GM12878 (cell line): Measurements from ENCODE around the gene NLN. TPM values are rescaled to one million over a fixed set of nuclear protein-coding genes. Genes with fewer than 3 reads are reported as not detected.

ENCODE experiments used
- ATAC-seq: fragments of 200-7000 bp; cut with Tn5 transposase; 3 replicates; pipeline ENCODE4 v1.9.1; 2020; ENCODE audit warnings: mild to moderate bottlenecking, moderate library complexity
- BruUV-seq: library from RNA; stranded (reverse); fragments of 400-500 nt; replicated peaks from 2 replicates; lab custom pipeline; 2021; lab: Mats Ljungman, UMichigan
- CTCF ChIA-PET: fragments of 300-600 bp; sonication (Branson Sonifier 250); formaldehyde crosslinking; extraction: SDS; loops from one replicate; lab custom pipeline; 2021; ENCODE audit warnings: inconsistent platforms; lab: Yijun Ruan, JAX
- POLR2A ChIA-PET: fragments of 350-600 bp; formaldehyde crosslinking; extraction: SDS; loops from one replicate; lab custom pipeline; 2021; ENCODE audit warnings: inconsistent platforms; lab: Charles Lee
- RAD21 ChIA-PET: fragments of 300-600 bp; sonication (Branson Sonifier 250); formaldehyde crosslinking; loops from one replicate; lab custom pipeline; 2023; ENCODE audit warnings: antibody characterized with exemption; ENCODE audit not compliant: unreplicated experiment; lab: Charles Lee
- SMC1A ChIA-PET: fragments of 300-600 bp; sonication (Branson Sonifier 250); formaldehyde crosslinking; loops from one replicate; lab custom pipeline; 2023; ENCODE audit not compliant: unreplicated experiment, uncharacterized antibody; lab: Charles Lee
- DNase-seq: peaks from one replicate; pipeline ENCODE4 v3.0.0-alpha.2; 2011; ENCODE audit warnings: low read depth, low spot score
- FAIRE-seq: peaks from 3 replicates; lab custom pipeline; 2011; peaks lifted over from hg19 to GRCh38; lab: Jason Lieb, UNC
- H2AFZ ChIP-seq: 2 replicates; pipeline ENCODE4 v1.6.0; 2011; ENCODE audit warnings: low read depth, low read length, control low read depth; ENCODE audit not compliant: control insufficient read depth
- H3K27ac ChIP-seq: 2 replicates; pipeline ENCODE4 v1.5.1; 2011; ENCODE audit warnings: control low read depth; ENCODE audit not compliant: control insufficient read depth, insufficient read depth
- H3K27me3 ChIP-seq, 2 experiments: replicated peaks in 1 of 2; 2 replicates each; pipeline versions ENCODE4 v1.6.0 to v1.6.1; 2011; ENCODE audit warnings: low read length in 1 of 2; ENCODE audit not compliant: control insufficient read depth in 2 of 2, insufficient read depth in 2 of 2
- H3K36me3 ChIP-seq, 2 experiments: 2 replicates each; pipeline ENCODE4 v1.5.1; 2011; ENCODE audit warnings: low read length in 1 of 2; ENCODE audit not compliant: control insufficient read depth in 2 of 2, insufficient read depth in 2 of 2
- H3K4me1 ChIP-seq: 2 replicates; pipeline ENCODE4 v1.6.1; 2011; ENCODE audit warnings: mild to moderate bottlenecking, low read length, moderate library complexity, mixed read lengths; ENCODE audit not compliant: control insufficient read depth, insufficient read depth
- H3K4me2 ChIP-seq: 2 replicates; pipeline ENCODE4 v1.6.0; 2011; ENCODE audit warnings: control low read depth; ENCODE audit not compliant: control insufficient read depth, insufficient read depth
- H3K4me3 ChIP-seq: fragments of 200-600 bp; sonication (generic); 2 replicates; pipeline ENCODE4 v1.5.1; 2016
- H3K79me2 ChIP-seq: 2 replicates; pipeline ENCODE4 v1.6.0; 2011; ENCODE audit warnings: low read length; ENCODE audit not compliant: control insufficient read depth, insufficient read depth
- H3K9ac ChIP-seq: 2 replicates; pipeline ENCODE4 v1.8.0; 2011; ENCODE audit warnings: low read length, control low read depth, mixed read lengths; ENCODE audit not compliant: control insufficient read depth, insufficient read depth
- H3K9me3 ChIP-seq: replicated peaks from 3 replicates; pipeline ENCODE4 v1.5.1; 2011; ENCODE audit warnings: mild to moderate bottlenecking, low read length; ENCODE audit not compliant: control insufficient read depth, insufficient read depth
- H4K20me1 ChIP-seq: 2 replicates; pipeline ENCODE4 v1.6.0; 2011; ENCODE audit not compliant: control insufficient read depth, insufficient read depth
- BCL3 ChIP-seq: IDR thresholded peaks from 2 replicates; pipeline ENCODE4 v1.6.1; 2011; ENCODE audit warnings: borderline replicate concordance, low read depth, mild to moderate bottlenecking, moderate library complexity, low read length; ENCODE audit not compliant: insufficient read depth, poor library complexity, severe bottlenecking
- CBFB ChIP-seq: IDR thresholded peaks from 2 replicates; pipeline ENCODE4 v1.6.1; 2016; ENCODE audit warnings: antibody characterized with exemption, low read depth
- CBX5 ChIP-seq: sonication (generic); IDR thresholded peaks from 2 replicates; pipeline ENCODE4 v1.6.1; 2016; ENCODE audit warnings: low read depth, moderate library complexity, mild to moderate bottlenecking, inconsistent platforms
- CHD2 ChIP-seq: IDR thresholded peaks from 2 replicates; pipeline ENCODE4 v1.6.1; 2011; ENCODE audit warnings: low read depth, low read length, improper control_type of control experiment, borderline replicate concordance
- ESRRA ChIP-seq: IDR thresholded peaks from 2 replicates; pipeline ENCODE4 v1.6.1; 2012; ENCODE audit warnings: mild to moderate bottlenecking, low read length, improper control_type of control experiment
- GATAD2B ChIP-seq: fragments of 450-650 bp; conservative IDR thresholded peaks from 2 replicates; pipeline ENCODE4 v1.6.1; 2017; ENCODE audit warnings: low read depth, mild to moderate bottlenecking, moderate library complexity
- HDAC2 ChIP-seq: fragments of 200-600 bp; sonication (generic); IDR thresholded peaks from 2 replicates; pipeline ENCODE4 v1.6.1; 2017
- JUNB ChIP-seq: IDR thresholded peaks from 2 replicates; pipeline ENCODE4 v1.6.1; 2016; ENCODE audit warnings: antibody characterized with exemption, mild to moderate bottlenecking
- JUND ChIP-seq: IDR thresholded peaks from 2 replicates; pipeline ENCODE4 v1.6.1; 2012; ENCODE audit warnings: low read depth, mild to moderate bottlenecking, low read length, improper control_type of control experiment, moderate library complexity
- MAX ChIP-seq: IDR thresholded peaks from 2 replicates; pipeline ENCODE4 v1.6.1; 2012; ENCODE audit warnings: low read depth, low read length, improper control_type of control experiment
- NR2C1 ChIP-seq: fragments of 450-650 bp; IDR thresholded peaks from 2 replicates; pipeline ENCODE4 v1.6.1; 2017; ENCODE audit warnings: antibody characterized with exemption, mild to moderate bottlenecking, moderate library complexity
- RB1 ChIP-seq: fragments of 450-650 bp; formaldehyde crosslinking; IDR thresholded peaks from 2 replicates; pipeline ENCODE4 v1.6.1; 2017; ENCODE audit warnings: mild to moderate bottlenecking, borderline replicate concordance
- SIN3A ChIP-seq: IDR thresholded peaks from 2 replicates; pipeline ENCODE4 v1.6.1; 2012; ENCODE audit warnings: low read depth, low read length, improper control_type of control experiment
- SMAD1 ChIP-seq: fragments of 450-650 bp; IDR thresholded peaks from 2 replicates; pipeline ENCODE4 v1.6.1; 2018; ENCODE audit warnings: mild to moderate bottlenecking, low read depth; ENCODE audit not compliant: partially characterized antibody
- SUZ12 ChIP-seq: fragments of 200-600 bp; sonication (generic); IDR thresholded peaks from one replicate; pipeline ENCODE4 v1.6.1; 2018; ENCODE audit warnings: antibody characterized with exemption, mild to moderate bottlenecking; ENCODE audit not compliant: unreplicated experiment
- ZSCAN29 ChIP-seq: fragments of 450-650 bp; IDR thresholded peaks from 2 replicates; pipeline ENCODE4 v1.6.1; 2017; ENCODE audit warnings: mild to moderate bottlenecking, moderate library complexity
- WGBS: methylation state at CpG from one replicate; pipeline ENCODE4 v1.1.6; 2016; ENCODE audit warnings: low lambda C conversion rate; ENCODE audit not compliant: insufficient replicate concordance, insufficient coverage; ENCODE audit errors: missing lambda C conversion rate; 5-methylcytosine and 5-hydroxymethylcytosine counted together
- in situ Hi-C: fragments of 300-500 bp; cut with MboI; formaldehyde crosslinking; loops from 9 replicates; pipeline ENCODE4 v1.14.3; 2018; ENCODE audit warnings: mixed read lengths
- intact Hi-C: fragments of 100-400 bp; cut with micrococcal nuclease; formaldehyde crosslinking; loops from one replicate; pipeline ENCODE4 v1.14.2; 2022; ENCODE audit not compliant: unreplicated experiment
- polyA plus RNA-seq, 11 experiments: library from polyadenylated mRNA; depleted of rRNA in 4 of 11; unstranded in 6 of 11; stranded (reverse) in 5 of 11; fragments of >200 nt; fragmentation: Nextera tagmentation in 4 of 11; fragmentation: Illumina TruSeq in 1 of 11; extraction: Ambion mirVana in 4 of 11; extraction: Trizol in 1 of 11; gene quantifications; 1 replicate in 1 of 11; 2 replicates in 10 of 11; pipeline versions ENCODE4 v1.2.1 to v1.2.3, GENCODE V29; 2011 to 2016; ENCODE audit warnings: inconsistent platforms in 2 of 11, missing spikeins in 2 of 11, low read depth in 1 of 11
- total RNA-seq, 4 experiments: library from RNA; depleted of rRNA in 3 of 4; stranded (reverse); fragments of >200 nt in 3 of 4; fragmentation: Illumina TruSeq in 1 of 4; extraction: Trizol in 1 of 4; gene quantifications; 2 replicates each; pipeline versions ENCODE4 v1.2.1 to v1.2.3, GENCODE V29; 2013 to 2021

The NLN gene
- total and polyA plus RNA-seq, 10 of the 15 experiments (the other 5 are each of a cell fraction or from before 2014, with no cell fraction given), result 6.8 to 56.9 (median 33.3) TPM

- no peak overlapping the region for H3K27ac ChIP-seq
- intact Hi-C loops, result no loop called here
- no peak for TF ChIP-seq RB1
- no peak for TF ChIP-seq NR2C1
- TF ChIP-seq, all 136 proteins: peak for 0
- no peak overlapping the region for H3K4me3 ChIP-seq
- CTCF ChIA-PET, result interaction anchor here (0.8 to 1.6 kb wide), 3 partner anchors 14 to 58 kb away, joined by 3 to 4 read pairs (median 3); no protein-coding TSS in a partner anchor
- BruUV-seq, result no TSS peak
- no peaks in the 10 kb centered on the region for H4K20me1 ChIP-seq
- WGBS, result 100% methylated on average over 4 of the region's 4 CpGs
- no peak overlapping the region for H2AFZ ChIP-seq
- in situ Hi-C loops, result no loop called here
- H3K4me2 ChIP-seq, result no peak overlapping the region
- H3K79me2 ChIP-seq, result no peaks in the 10 kb centered on the region
- peaks cover 0 to 4% of the 10 kb centered on the region in 2 experiments; a peak in 1 of 4 replicates for H3K36me3 ChIP-seq
- H3K9ac ChIP-seq, result no peak overlapping the region
- POLR2A ChIA-PET, result no interaction called here
- RAD21 ChIA-PET, result interaction anchor here (0.9 to 1.5 kb wide), 2 partner anchors 10 to 106 kb away, joined by 3 to 4 read pairs; no protein-coding TSS in a partner anchor
- H3K27me3 ChIP-seq, result no peaks in the 10 kb centered on the region
- no peaks in the 10 kb centered on the region for H3K9me3 ChIP-seq
- SMC1A ChIA-PET, result interaction anchor here (1.0 to 2.4 kb wide), 5 partner anchors 18 to 109 kb away, joined by 3 to 9 read pairs (median 4); no protein-coding TSS in a partner anchor
- ATAC-seq (no peak), FAIRE-seq (no peak), DNase-seq (no peak)
- peaks cover 24% of the 10 kb centered on the region for H3K4me1 ChIP-seq
Observed at GRCh38 chr5:65818592-65818991, 96.6 kb downstream of the NLN start.

- in situ Hi-C loops, result no loop called here
- Histone ChIP-seq H3K4me2 (no peak overlapping the region), H4K20me1 (no peaks in the 10 kb centered on the region), H2AFZ (no peak overlapping the region), H3K79me2 (no peaks in the 10 kb centered on the region), H3K4me3 (no peak overlapping the region), H3K4me1 (peaks cover 32% of the 10 kb centered on the region), H3K9ac (no peak overlapping the region), H3K27me3 (no peaks in the 10 kb centered on the region), H3K27ac (peak overlapping the region; percentile 15; the same call in 1 of the 2 replicates), H3K9me3 (no peaks in the 10 kb centered on the region), H3K36me3 (peaks cover 0 to 5% of the 10 kb centered on the region in 2 experiments; a peak in 1 of 4 replicates)
- SMC1A ChIA-PET, result interaction anchor here (0.6 to 2.4 kb wide), 12 partner anchors 8 to 310 kb away, joined by 3 to 9 read pairs (median 4); no protein-coding TSS in a partner anchor
- ATAC-seq (no peak), FAIRE-seq (no peak), DNase-seq (no peak)
- BruUV-seq, result no TSS peak
- POLR2A ChIA-PET, result no interaction called here
- WGBS, result 60% methylated on average over 3 of the region's 3 CpGs
- CTCF ChIA-PET, result interaction anchor here (0.8 to 1.6 kb wide), 7 partner anchors 13 to 77 kb away, joined by 3 to 4 read pairs (median 3); no protein-coding TSS in a partner anchor
- intact Hi-C loops, result no loop called here
- RAD21 ChIA-PET, result interaction anchor here (0.9 to 1.5 kb wide), 2 partner anchors 11 to 105 kb away, joined by 3 to 4 read pairs; no protein-coding TSS in a partner anchor
- TF ChIP-seq BCL3 (no peak), ZSCAN29 (no peak), SIN3A (no peak), GATAD2B (no peak), HDAC2 (no peak), SMAD1 (no peak), CHD2 (no peak), SUZ12 (no peak), CBX5 (no peak), ESRRA (no peak), CBFB (no peak), JUND (no peak), MAX (no peak), JUNB (no peak)
Observed at GRCh38 chr5:65819215-65819904, 97.4 kb downstream of the NLN start.
